ENCODE results near the gene BMP4.

BMP4 gene

DNA sequence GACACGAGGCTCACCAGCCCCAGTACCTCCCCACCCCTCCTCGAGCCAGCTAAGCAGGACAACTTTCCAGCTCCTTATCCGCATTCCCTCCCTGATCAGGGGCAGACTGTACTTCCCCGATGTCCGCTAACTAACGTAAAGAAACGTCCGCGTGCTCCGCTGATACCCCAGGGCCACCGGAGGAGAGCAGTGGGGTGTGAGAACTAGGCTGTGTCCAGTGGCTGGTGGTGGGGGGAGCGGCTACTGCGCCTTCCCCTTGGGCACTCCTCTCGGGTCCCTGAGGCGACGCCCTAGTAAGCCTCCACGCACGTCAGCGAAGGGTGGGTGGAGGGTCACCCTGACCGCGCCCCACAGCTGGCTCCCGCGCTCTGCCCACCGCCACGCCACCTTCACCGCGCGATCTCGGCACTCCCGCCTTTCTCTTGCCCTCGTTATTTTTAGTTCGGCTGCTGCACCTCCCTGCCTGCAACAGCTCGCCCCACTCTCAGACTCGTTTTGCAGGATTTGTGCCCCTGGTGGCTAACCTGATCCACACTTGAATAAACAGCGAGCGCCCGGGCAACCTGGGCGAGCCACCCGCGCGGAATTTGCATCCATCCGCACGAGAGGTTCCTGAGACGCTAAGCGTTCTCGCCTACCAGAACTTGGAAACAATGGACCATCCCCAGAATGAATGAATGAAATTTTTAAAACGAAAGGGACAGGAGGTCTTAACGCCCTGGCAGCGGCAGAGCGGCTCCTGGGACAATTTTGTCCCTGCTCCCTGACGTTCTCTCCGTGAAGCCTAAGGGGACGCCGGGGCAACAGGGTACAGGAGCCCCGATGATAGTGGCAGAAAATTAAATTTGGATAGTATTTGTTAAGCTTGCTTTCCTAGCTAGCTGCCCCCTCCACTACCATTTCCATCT, 6.9 kb upstream of the BMP4 start:
- DNase-seq = no peak

DNA sequence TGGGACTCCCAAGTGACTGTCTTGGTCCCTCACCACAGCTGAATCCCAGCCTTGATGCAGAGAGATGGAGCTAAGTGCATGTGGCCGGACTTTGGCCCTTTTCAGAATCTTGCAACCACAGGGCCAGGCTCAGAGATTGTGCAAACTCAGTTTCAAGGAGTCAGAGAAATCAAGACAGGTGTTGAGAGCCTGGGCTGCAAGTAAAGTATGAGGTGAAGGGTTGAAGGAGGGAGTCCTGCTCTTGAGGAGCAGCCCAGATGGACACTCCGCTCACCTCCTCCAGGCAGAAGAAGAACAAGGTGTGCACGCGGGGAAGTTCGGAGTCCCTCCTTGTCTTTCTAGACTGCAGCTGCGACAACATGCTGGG, 6.3 kb upstream of the BMP4 start:
- DNase-seq = no peak

DNA sequence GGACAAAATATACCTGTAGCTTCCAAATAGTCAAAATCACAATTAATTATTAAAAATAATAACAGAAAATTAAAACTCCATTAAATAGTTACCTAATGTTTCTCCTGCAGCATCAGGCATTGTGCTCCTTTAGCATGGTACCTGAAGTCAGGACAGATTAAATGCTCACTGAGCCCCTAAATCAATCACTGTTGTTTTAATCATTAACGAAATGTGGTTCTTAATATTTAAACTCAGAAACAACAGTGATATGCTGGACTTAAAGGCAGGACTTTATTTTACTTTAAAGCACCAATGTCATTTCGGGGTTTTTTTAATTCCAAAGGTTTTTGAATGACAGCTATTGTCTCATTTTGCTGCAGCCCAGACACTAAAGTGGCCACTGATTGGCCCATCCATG, 2.0 kb upstream of the BMP4 start:
- no peak for DNase-seq

DNA sequence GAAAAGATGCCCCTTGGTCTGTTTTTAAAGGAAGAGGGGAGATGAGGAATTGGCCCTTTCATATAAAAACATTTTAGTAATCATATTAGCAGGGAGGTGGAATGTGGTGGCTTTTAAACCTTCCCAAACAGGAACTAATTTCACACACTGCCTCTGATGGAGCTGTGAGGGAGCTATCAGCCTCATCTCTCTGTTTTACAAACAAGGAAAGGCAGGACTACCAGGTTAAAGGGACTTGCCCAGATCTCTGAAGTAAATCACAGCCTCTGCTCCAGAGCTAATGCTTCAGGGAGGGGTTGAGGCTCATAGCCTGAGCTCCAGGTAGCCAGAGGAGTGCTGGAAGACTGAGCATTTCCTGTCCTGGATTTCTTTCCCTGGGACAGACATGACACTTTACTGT, 1.1 kb upstream of the BMP4 start:
- DNase-seq = no peak

DNA sequence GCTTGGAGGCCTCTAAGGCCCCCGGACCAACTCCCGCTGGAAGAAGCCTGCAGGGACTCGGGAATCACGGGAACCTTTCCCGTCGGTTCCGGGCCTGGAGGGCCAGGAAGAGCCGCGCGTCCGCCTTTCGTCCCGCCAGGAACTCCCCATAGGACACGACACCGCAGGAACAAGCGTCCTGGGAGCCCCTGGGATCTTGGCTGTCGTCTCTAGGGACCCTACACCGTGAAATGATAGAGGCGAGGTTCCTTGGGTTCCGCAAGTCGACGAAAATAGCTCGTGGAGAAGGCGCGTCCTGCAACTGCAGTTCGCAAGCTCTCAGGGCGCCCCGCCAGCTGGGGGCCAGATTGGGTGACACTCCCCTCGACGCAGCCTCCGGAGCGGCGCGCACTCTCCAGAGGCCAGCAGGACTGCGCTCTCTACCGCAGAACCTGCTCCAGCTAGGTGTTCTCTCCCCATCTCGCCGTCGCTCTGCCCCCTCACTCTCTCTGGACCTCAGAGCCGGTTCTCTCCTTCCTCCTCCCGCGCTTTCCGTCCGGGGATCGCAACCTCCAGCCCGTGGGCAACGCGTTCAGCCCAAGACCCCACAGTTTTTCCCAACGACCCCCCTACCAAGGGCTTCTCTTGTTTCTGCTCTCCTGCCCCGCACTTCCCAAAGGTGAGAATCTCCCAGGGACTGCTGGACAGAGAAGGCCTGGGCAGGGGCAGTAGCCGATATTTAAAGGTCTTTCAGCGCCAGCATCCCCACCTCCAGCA, 776 bp downstream of the BMP4 start:
- no peak for DNase-seq

DNA sequence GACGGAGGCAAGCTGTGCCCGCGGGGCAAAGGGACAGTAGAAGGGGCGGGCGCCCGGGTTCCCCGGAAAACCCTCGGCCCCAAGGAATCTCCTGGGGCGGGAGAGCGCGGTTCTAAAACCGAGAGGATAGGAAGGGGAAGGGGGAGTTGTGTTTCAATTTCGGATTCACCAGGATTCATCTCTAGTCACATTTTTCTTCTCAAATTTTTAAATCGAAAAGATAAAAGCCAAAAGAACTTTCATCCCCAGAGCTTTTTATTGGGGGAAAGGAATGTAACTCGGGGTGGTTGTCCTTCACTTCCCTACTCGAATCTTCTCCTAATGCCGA, 1.4 kb downstream of the BMP4 start:
- DNase-seq = no peak

DNA sequence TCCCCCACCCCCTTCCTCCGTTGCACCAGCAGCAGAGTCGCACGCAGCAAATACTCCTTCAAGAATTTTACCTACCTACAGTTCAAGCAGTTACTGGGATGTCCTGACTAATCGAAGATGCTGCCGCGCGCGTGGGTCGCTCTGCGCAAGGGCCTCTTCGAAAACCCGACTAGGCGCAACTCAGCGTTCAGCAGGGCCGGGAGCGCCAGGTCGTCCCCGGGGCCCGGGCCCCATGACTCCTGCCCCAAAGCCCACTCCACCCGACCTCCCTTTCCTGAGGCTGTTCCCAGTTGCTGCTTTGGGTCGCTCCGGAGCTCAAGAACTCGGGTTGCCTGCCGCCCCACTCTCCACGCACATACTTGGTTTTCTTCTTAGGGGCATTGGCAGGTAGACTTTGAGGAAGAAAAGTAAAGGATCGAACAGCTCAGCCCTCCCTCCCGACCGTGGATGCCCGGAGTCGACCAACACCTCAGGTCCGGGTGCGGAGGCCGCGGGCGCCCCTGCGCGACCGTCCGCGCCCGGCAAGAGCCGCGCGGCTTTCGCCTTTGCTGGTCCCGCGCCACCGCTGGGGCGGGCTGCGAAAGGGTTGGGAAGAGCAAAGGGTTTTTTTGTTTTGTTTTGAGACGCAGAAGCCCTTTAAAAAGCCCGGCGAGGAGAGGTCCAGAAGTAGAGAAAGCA, 1.9 kb downstream of the BMP4 start:
- DNase-seq = no peak

DNA sequence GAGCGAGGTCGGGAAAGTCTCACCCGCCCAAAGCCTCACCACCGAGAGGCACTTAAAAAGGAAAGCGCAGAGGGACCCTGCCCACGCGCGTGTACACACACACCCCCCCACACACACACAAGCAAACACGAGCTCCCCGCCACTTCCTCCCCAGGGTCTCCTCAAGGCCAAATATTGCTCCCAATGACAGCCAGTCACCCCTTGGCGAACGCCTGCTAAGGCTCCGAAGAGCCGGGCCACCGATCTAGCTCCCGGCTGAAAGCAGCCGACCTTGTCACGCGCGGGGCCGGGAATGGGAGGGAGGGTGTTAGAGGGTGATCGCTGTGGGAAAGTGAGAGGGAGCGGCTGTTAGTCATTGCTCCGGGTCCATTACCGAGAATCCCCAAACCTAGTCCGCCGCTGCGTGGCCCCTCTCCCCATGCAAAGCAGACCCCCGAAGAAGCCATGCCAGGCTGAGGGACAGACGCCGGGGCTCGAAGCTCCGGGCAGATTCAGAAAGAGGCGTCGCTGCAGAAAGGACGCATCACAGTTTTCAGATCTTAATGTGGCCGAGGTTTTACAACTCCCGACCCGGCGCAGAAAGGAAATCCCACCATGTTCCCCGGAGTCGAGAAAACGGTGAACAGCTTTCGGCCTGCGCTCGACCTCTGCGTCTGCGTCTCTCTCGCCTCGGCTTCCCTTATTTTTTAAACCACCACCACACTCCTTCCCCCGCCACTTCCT, 2.6 kb downstream of the BMP4 start:
- DNase-seq = no peak

DNA sequence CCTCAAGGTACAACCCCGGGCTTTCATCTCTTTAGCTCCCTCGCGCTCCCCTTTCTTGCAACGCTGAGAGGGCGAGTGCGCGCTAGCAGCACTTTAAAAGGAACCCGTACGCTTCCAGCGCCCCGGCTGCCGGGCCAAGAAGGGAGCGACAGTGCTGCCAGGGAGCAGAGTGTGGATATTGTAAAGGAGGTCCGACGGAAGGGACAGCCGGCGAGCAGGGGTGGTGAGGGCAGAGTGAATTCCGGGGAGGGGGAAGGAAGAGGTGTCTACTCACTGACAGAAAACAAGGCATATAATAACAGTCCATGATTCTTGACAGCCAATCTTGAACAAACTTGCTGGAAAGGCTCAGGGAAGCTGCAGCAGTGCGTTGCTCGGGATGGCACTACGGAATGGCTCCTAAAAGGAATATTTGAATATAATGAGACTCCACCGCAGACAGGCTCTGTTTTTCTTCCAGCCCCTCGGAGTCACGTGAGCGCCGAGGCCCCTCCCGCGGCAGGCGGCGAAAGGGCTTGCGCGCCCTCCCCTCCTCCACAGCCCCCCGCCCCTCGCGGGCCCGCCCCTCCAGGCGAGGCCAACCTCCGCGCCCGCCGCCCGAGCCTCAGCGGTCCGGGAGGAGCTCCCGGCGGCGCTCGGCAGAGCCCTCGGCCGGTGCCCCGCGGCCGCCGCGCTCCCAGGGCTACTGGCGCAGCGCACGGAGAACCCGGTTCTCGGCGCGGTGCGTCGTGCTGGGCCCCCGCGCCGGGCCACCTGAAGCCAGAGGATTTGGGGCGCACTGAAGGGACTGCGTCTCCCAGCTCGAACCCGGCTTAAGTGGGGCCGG, 3.4 kb downstream of the BMP4 start:
- DNase-seq = peak; percentile 79

DNA sequence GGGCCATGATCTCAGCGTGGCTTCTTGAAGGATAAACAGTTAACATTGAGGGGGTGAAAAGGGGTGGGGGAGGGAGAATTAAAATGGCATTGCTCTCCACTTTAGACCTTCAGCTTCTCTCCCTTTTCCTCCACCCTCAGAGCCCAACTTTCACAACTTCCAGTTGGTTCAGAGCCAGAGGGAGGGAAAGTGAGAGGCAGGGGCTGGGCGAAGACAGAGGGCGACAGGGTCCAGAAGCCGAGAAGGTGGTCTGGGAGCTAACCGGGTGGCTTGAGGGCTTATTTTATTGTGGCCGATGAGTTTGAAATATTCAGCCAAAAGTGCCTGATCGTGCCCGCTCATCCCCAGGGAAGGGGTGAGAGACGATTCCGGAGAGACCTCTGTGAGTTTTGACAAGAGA, 4.1 kb downstream of the BMP4 start:
- DNase-seq = no peak

DNA sequence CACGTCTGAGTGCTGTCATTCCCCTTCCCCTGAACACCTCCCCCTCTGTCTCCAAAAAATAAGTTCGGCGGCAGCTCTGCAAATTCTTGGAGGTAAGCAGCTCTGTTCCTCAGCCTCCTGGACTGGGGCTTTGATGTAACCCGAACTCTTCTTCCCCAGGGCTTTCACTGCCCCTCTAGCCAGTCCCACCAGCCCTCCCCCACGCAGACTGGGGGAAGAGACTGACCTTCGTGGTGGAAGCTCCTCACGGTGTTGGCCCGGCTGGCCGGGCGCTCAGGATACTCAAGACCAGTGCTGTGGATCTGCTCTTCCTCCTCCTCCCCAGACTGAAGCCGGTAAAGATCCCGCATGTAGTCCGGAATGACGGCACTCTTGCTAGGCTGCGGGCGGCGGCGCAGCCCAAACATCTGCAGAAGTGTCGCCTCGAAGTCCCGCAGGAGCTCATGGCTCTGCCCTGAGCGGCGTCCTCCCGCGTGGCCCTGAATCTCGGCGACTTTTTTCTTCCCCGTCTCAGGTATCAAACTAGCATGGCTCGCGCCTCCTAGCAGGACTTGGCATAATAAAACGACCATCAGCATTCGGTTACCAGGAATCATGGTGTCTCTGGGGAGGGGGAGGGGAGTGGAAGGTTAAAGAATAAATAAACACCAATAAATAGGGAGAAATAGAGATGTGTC, 4.9 kb downstream of the BMP4 start:
- no peak for DNase-seq

DNA sequence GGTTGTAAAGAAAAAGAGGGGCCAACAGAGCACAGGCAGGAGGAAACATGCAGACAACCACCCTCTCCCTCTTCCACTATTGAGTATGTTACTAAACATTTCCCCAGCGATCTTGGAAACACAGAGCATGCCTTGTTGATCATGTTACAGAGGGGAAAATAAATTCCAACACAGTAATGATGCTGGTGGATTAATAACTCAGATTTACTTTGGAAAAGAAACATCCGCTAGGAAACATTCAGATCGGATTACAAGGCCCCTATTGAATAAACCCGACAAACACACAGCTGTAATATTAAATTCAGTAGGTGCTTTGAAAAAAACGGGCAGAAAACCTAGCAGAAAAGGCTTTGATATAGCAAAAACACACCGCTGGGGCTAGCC, 5.4 kb downstream of the BMP4 start:
- no peak for DNase-seq

DNA sequence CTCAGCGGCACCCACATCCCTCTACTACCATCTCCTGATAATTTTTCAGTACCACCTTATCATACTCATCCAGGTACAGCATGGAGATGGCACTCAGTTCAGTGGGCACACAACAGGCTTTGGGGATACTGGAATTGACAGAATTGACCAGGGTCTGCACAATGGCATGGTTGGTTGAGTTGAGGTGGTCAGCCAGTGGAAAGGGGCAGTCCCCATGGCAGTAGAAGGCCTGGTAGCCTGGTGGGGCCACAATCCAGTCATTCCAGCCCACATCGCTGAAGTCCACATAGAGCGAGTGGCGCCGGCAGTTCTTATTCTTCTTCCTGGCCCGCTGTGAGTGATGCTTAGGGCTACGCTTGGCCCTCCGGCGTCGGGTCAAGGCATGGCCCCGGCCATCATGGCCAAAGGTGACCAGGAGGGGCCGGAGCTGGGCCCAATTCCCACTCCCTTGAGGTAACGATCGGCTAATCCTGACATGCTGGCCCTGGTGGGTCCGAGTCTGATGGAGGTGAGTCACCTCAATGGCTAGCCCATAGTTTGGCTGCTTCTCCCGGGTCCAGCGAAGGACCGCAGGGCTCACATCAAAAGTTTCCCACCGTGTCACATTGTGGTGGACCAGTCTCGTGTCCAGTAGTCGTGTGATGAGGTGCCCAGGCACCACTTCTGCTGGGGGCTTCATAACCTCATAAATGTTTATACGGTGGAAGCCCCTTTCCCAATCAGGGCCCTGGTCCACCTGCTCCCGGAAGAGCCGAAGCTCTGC, 6.4 kb downstream of the BMP4 start:
- no peak for DNase-seq

DNA sequence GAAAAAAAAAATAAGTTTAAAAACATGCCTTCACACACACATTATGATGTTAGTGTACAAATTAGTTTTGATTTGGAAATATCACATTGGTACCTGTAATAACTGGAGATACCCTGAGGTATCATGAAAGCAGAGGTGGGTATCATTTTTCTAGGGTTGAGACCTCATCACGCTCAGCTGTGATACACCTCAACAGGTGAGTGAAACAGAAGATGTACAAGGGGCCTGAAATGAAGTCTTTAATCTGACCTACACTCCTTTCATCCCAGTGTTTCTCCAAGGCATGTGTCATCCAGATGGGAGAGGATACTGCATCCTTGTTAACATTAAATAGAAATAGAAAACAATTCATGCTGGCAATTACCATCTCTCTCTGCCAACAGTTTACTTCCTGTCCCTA, 7.4 kb downstream of the BMP4 start:
- DNase-seq = no peak

DNA sequence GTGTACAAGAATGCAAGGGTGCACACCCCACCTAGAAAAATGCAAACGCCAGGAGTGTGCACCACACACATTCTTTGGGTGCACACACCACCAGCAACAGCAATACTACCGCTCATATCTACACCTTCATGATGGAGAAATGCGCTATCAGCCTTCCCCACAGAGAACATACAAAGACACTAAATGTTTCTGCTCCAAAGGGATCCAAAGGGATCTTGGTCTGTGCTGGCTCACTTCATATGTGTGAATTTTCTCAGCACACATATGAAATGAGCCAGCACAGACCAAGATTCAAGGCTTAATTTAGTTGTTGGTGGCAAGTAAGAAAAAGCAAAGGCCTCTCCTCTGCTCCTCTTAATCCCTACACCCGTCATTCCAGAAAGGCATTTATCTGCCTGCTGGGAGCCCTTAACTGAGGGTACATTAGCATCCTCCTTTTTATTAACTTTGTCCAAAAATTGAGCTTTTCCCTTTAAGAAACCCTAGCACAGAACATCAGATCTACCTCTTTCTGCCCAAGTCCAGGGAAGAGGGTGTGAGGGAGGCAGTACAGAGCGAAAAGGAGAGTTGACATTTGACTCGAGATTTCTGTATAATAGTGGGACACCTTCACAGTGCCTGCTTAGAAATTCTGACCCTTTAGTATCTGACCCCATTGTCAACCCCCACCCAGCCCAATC, 8.3 kb downstream of the BMP4 start:
- DNase-seq = no peak

DNA sequence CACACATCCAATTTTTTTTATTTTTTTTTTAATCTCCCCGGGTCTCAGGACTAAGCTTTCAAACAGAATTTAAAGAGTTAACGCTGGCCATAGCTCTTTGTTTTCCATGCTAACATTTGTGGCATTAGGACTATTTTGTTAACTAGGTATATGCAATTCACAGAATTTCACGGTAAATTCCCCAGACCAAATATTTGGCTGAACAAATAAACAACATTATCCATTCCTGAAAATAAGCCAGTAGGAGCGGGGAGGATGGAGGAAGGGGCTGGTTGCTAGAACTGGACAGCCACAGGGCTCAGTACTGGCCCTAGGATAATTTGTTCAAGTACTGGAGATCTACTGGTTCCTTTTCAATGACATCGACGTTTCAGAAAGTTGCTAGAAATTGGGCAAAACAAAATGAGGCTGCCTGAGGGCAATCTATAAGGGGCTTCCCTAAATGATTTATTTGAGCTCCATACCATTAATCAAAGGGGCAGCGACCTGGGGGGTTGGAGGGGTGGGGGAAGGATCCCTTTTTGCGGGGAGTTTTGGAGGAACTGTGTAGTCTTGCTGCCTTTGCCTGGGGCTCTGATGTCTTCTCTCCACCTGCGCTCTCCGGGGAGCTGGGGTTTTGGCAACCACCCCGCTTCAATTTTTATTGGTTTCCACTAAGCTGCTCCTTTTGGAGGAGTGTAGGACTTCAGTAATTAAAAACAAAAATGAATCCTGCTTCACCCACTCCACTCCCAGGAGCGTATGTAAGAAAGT, 9.0 kb downstream of the BMP4 start:
- DNase-seq = no peak

DNA sequence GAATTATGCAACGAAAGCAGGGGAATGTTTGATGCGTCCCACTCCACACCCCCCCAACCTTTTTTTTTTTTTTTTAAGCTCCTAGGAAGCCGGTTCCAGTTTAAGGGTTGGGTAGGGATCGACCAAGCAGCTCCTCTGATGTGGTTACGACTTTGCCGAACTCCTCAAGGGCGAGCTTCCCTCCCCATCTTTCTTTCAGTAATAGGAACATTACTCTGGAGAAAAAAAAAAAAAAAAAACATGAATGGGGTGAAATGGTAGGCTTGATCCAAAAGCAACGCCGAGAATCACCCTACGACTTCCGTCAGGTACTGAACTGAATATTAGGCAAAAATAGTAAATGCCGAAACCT, 9.6 kb downstream of the BMP4 start:
- no peak for DNase-seq

DNA sequence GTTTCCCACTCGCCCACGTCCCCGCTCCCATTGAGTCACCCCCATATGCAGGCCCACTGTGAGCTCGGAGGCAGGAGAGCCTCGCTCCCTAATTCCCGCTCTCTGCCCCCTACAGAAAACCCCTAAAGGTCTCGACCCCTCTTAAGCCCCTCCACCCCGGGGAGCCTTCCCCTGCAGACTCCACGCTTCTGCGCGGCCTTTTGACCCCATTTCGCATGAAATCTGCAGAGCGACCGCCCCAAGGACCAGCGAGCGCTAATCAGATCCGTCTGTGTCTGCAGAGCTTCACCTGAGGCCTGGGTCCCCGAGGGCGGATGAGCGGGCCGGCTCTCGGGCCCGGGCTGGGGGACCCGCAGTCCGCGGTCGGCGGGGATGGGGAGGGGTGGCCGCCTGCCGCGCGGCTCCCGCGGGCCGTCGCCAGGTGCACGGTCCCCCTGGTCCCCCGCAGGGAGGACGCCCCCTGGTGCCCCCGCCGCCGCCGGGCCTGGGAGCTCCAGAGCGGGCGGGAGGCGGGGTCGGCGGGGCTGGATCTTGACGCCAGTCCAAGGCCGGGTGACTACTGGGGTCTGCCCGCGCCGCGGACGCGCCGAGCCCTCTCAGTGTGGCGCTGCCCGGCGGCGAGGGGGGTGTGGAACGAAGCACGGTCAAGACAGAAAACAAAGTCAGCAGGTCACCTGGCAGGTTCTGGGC, 10.1 kb downstream of the BMP4 start:
- DNase-seq = no peak

DNA sequence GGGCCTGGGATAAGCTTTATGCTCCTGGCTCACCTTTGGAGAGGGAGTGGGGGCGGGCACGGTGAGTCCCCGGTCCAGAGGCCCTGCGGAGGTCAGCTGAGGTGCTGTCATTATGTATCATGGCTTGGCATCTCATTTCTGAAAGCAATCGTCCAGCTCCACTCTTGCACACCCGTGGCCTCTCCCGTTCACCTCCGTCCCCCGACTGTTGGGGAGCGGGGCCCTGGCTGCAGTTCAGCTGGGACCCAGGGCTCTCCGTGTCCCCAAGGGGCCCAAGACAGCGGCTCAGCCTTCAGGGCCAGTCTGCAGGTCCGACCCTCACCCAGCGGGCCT, 10.6 kb downstream of the BMP4 start:
- DNase-seq = no peak

DNA sequence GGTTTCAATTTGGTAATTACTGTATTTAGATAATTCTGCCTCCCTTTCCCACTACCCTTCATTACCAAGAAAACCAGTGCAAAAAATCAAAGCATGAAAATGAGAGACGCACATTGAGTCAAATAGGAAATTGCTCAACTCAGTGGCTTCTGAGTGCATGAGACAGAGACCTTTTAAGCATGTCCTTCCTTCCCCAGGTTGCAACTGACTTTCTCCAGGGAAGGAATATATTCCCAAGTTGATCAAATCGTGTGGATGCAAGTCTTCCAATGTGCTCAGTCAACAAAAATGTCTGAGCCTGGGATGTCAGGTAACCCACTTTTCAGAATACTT, 12.9 kb downstream of the BMP4 start:
- no peak for DNase-seq
